Kidney (tissue), 14 donors: ENCODE results near the gene SOBP. TPM values are rescaled to one million over a fixed set of nuclear protein-coding genes. Genes with fewer than 3 reads are reported as not detected.

Source experiments
- DNase-seq, 5 donors: peaks; one replicate each; pipeline ENCODE4 v3.0.0-alpha.2; 2013 to 2020
- FAIRE-seq: peaks from 2 replicates; lab custom pipeline; 2012; peaks lifted over from hg19 to GRCh38; lab: Jason Lieb, UNC
- H3K27ac ChIP-seq, 2 donors: one replicate each; pipeline ENCODE4 v1.7.0; 2013; ENCODE audit warnings: low read depth in 2 of 2, low read length in 2 of 2, inconsistent platforms in 1 of 2
- H3K27me3 ChIP-seq: one replicate; pipeline ENCODE4 v1.7.1; 2013; ENCODE audit warnings: low read length, inconsistent platforms; ENCODE audit not compliant: control insufficient read depth, insufficient read depth
- H3K36me3 ChIP-seq, 3 donors: one replicate each; pipeline versions ENCODE4 v1.7.0 to v1.7.1; 2013; ENCODE audit warnings: low read length in 3 of 3, control low read depth in 1 of 3, inconsistent platforms in 1 of 3; ENCODE audit not compliant: insufficient read depth in 3 of 3, control insufficient read depth in 2 of 3
- H3K4me1 ChIP-seq, 3 donors: one replicate each; pipeline versions ENCODE4 v1.7.0 to v1.7.1; 2013; ENCODE audit warnings: low read length in 3 of 3, inconsistent platforms in 1 of 3, low read depth in 1 of 3; ENCODE audit not compliant: control insufficient read depth in 2 of 3, insufficient read depth in 2 of 3
- H3K4me3 ChIP-seq, 3 donors: one replicate each; pipeline versions ENCODE4 v1.7.0 to v1.8.1; 2013; ENCODE audit warnings: low read length in 3 of 3, control low read depth in 1 of 3, inconsistent platforms in 1 of 3
- H3K9ac ChIP-seq, 3 donors: one replicate each; pipeline versions ENCODE4 v1.7.0 to v1.7.1; 2013; ENCODE audit warnings: low read length in 3 of 3, control low read depth in 1 of 3, inconsistent platforms in 1 of 3
- H3K9me3 ChIP-seq, 3 donors: one replicate each; pipeline versions ENCODE4 v1.7.0 to v1.7.1; 2013; ENCODE audit warnings: low read length in 3 of 3, control low read depth in 1 of 3, inconsistent platforms in 1 of 3; ENCODE audit not compliant: control insufficient read depth in 2 of 3, insufficient read depth in 1 of 3
- CTCF ChIP-seq: IDR thresholded peaks from 3 replicates; pipeline ENCODE4 v1.5.1; 2012; ENCODE audit warnings: mild to moderate bottlenecking, moderate library complexity, borderline replicate concordance; ENCODE audit not compliant: insufficient read depth; ENCODE audit errors: extremely low read depth
- intact Hi-C: fragments of 100-400 bp; cut with DNase I; formaldehyde crosslinking; loops from one replicate; pipeline ENCODE4 v1.11.1; 2022
- polyA plus RNA-seq: library from polyadenylated mRNA; stranded (reverse); fragments of 350-450 nt; fragmentation: Illumina TruSeq; extraction: RNeasy Lipid Tissue Mini Kit (QIAGEN cat#74804); gene quantifications from one replicate; pipeline ENCODE4 v1.2.3, GENCODE V29; 2014; ENCODE audit warnings: low read depth, low replicate concordance; ENCODE audit not compliant: insufficient read depth
- total RNA-seq: library from RNA; stranded (reverse); fragmentation: NEBNext Ultra II Directional; extraction: Animal tissue kit (Norgen Biotek cat#: 25700); gene quantifications from one replicate; pipeline ENCODE4 v1.2.1, GENCODE V29; 2021
- donor health status: control.
- donor health status: control.
- donor health status: control.
- donor health status: control.
- donor health status: control.
- donor health status: DM: yes; HTN: yes; CAD: no.
- donor health status: Normal renal cell carcinoma (clear cell type).

SOBP gene
- total and polyA plus RNA-seq, 2 donors from 2014 or later, result 5.4 to 9.5 TPM

DNA sequence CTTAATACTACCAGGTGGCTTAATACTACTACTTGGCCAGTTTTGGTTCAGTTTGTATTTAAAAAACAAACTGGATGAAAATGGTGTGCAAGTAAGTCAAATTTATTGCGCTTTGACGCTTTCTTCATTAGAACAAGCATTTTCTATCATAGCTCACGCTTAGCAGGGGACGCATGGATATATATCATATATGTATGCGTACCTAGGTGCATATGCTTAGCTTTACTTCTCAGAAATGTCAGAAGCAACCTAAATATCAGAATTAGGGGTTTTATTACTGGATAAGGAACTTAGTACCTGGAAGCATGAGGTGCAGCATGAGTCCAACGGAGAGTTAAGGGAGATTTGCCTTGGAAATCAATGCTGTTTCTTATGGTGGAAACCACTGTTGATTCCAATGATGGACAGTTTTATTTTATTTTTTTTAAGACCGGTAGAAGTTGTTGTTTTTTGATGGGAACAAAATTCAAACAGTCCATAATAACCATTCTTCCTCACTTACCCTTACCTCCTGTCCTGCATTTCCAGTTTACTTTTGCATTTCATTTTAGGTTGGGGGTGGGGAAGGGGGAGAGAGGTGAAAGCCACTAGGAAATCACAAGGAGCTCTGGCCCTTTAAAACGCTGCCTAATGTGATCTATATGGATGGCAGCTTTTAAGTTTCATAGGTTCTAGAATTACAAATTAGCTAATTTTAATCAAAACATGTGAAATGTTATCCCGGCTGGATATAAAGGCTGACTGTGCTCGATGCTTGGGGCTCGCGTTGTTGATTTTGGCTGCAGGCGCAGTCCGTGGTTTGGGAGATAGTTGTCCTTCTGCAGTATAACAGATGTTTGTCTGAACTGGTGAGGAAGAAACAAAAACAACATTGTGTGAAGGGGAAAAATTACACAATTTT is 2.1 kb downstream of the SOBP start:
- intact Hi-C loops, result no loop called here
- Histone ChIP-seq H3K4me1 (peaks cover 2 to 32% (median 10%) of the 10 kb centered on the region in 3 donors), H3K9ac (peak overlapping the region in 1 of 3 donors; percentile 73), H3K27me3 (peaks cover 1% of the 10 kb centered on the region), H3K4me3 (peak overlapping the region; percentile 46 to 82 (median 65)), H3K27ac (no peak overlapping the region), H3K36me3 (no peaks in the 10 kb centered on the region), H3K9me3 (no peaks in the 10 kb centered on the region)
- peak in 4 of 5 donors; percentile 33 to 80 (median 68) for DNase-seq
- no peak for TF ChIP-seq CTCF
- FAIRE-seq, result no peak

DNA sequence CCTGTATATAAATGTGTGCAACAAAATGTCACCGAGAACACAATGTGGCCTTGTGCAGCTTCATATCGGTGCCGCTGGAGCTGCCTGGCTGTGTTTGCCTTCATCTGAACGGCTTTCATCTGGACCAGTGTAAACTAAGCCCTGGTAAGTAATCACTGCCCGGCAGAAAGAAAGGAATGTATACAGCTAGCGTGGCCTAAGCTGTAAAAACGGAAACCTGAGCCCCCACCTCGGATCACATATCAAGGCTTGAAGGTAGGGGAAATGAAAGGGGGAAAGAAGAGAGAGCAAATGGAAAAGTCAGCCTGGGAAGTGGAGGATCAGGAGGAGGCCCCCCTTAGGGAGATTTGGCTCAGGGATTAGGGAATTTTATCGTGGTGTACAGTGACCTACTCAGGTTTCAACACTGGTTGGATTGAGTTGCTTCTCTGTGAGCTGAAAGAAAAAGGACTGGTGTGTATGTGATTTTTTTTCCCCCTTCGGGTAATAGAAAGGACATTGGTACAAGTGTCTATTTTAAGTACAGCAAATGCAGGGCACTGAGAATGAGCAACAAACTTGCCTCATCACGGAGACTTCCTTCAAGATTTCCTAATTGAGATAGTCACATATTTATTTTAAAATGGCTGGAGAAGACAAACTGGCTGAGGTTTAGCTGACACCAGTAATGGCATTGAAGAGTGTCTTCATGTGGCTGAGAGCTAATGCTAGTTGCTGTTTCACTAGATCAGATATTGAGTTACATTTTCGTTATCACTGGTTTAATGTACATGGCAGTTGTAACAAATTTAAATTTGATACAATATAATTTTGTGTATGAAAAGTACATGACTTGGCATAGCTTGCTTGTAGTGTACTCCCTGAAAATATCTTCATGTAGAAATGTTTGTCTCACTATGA is 3.5 kb downstream of the SOBP start:
- H3K27ac ChIP-seq, result no peak overlapping the region
- intact Hi-C loops, result no loop called here
- TF ChIP-seq CTCF, result no peak
- no peaks in the 10 kb centered on the region for H3K36me3 ChIP-seq
- no peaks in the 10 kb centered on the region for H3K9me3 ChIP-seq
- H3K4me3 ChIP-seq, result peak overlapping the region in 2 of 3 donors; percentile 31 to 82
- peaks cover 2 to 32% (median 6%) of the 10 kb centered on the region in 3 donors for H3K4me1 ChIP-seq
- peak in 4 of 5 donors; percentile 86 to 94 (median 91) for DNase-seq
- H3K27me3 ChIP-seq, result no peaks in the 10 kb centered on the region
- no peak for FAIRE-seq
- H3K9ac ChIP-seq, result peak overlapping the region in 2 of 3 donors; percentile 39 to 57

DNA sequence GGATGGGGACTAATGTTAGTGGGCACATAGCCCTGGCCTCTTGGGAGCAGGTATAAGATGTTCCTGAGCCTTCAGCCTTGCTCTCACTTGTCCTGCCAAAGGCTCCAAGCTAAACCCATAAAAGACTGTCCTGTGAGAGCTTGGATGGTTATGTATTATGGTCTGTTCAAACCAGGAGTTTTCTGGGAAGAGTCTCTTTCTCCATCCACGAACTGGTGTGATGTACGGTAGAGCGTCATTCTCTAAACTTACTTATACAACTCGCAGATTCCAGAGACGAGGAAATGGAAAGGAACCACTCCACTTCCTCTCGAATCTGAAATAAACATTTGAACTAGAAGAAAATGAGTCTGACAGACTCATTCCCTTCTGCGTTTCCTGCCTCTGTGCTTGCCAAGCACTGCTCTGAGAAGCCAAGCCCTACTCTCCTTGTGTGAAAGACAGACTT is 5.3 kb downstream of the SOBP start:
- Histone ChIP-seq H3K36me3 (no peaks in the 10 kb centered on the region), H3K9ac (no peak overlapping the region), H3K9me3 (no peaks in the 10 kb centered on the region), H3K4me3 (peak overlapping the region in 1 of 3 donors; percentile 49), H3K27me3 (no peaks in the 10 kb centered on the region), H3K4me1 (peaks cover 2 to 29% (median 2%) of the 10 kb centered on the region in 3 donors), H3K27ac (peak overlapping the region; percentile 36 to 67)
- TF ChIP-seq CTCF, result no peak
- FAIRE-seq (no peak), DNase-seq (peak in 2 of 5 donors; percentile 45 to 67)
- intact Hi-C loops, result no loop called here
